ENCODE data around the gene COG5.
"Not testable (repeated sequence)": the region's sequence is repeated elsewhere in the genome, so short reads cannot be mapped to it uniquely, and the experiment has no call there.

Gene COG5

GRCh38 chr7:107276220-107276827, 287.4 kb downstream of the COG5 start:
- no peak for DNase-seq (ENCODE audit: low read depth, low spot score)

GRCh38 chr7:107274506-107274905, 289.2 kb downstream of the COG5 start:
- no peak for DNase-seq (ENCODE audit: low read depth, low spot score)

GRCh38 chr7:107269790-107270189, 293.9 kb downstream of the COG5 start:
- no peak for DNase-seq (ENCODE audit: low read depth, low spot score)

- no peak for DNase-seq (ENCODE audit: low read depth, low spot score)
Measured at GRCh38 chr7:107268594-107268993, 295.1 kb downstream of the COG5 start.

GRCh38 chr7:107267138-107267537, 296.6 kb downstream of the COG5 start:
- no peak for DNase-seq (ENCODE audit: low read depth, low spot score)

GRCh38 chr7:107264723-107265122, 299.0 kb downstream of the COG5 start:
- DNase-seq (ENCODE audit: low read depth, low spot score): no peak

GRCh38 chr7:107262857-107263256, 300.9 kb downstream of the COG5 start:
- no peak for DNase-seq (ENCODE audit: low read depth, low spot score)

- no peak for DNase-seq (ENCODE audit: low read depth, low spot score)
Measured at GRCh38 chr7:107258737-107259136, 305.0 kb downstream of the COG5 start.

GRCh38 chr7:107255602-107256001, 308.1 kb downstream of the COG5 start:
- DNase-seq (ENCODE audit: low read depth, low spot score): no peak

GRCh38 chr7:107254398-107254985, 309.2 kb downstream of the COG5 start:
- no peak for DNase-seq (ENCODE audit: low read depth, low spot score)

GRCh38 chr7:107253599-107253998, 310.1 kb downstream of the COG5 start:
- no peak for DNase-seq (ENCODE audit: low read depth, low spot score)

GRCh38 chr7:107251963-107252362, 311.8 kb downstream of the COG5 start:
- no peak for DNase-seq (ENCODE audit: low read depth, low spot score)

- no peak for DNase-seq (ENCODE audit: low read depth, low spot score)
Measured at GRCh38 chr7:107248551-107249316, 315.0 kb downstream of the COG5 start.

- not testable (repeated sequence) for DNase-seq (ENCODE audit: low read depth, low spot score)
Measured at GRCh38 chr7:107246836-107247235, 316.9 kb downstream of the COG5 start.

- DNase-seq (ENCODE audit: low read depth, low spot score): no peak
Measured at GRCh38 chr7:107244613-107245012, 319.1 kb downstream of the COG5 start.

- DNase-seq (ENCODE audit: low read depth, low spot score): no peak
Measured at GRCh38 chr7:107242267-107242666, 321.5 kb downstream of the COG5 start.

GRCh38 chr7:107237451-107237850, 326.3 kb downstream of the COG5 start:
- no peak for DNase-seq (ENCODE audit: low read depth, low spot score)

GRCh38 chr7:107236862-107237261, 326.9 kb downstream of the COG5 start:
- DNase-seq (ENCODE audit: low read depth, low spot score): no peak

GRCh38 chr7:107234436-107234835, 329.3 kb downstream of the COG5 start:
- no peak for DNase-seq (ENCODE audit: low read depth, low spot score)

GRCh38 chr7:107233981-107234380, 329.7 kb downstream of the COG5 start:
- DNase-seq (ENCODE audit: low read depth, low spot score): no peak

- no peak for DNase-seq (ENCODE audit: low read depth, low spot score)
Measured at GRCh38 chr7:107233174-107233573, 330.5 kb downstream of the COG5 start.

GRCh38 chr7:107232568-107233090, 331.1 kb downstream of the COG5 start:
- peak; percentile 7 for DNase-seq (ENCODE audit: low read depth, low spot score)

GRCh38 chr7:107230334-107230733, 333.4 kb downstream of the COG5 start:
- no peak for DNase-seq (ENCODE audit: low read depth, low spot score)
